GM19324 (cell line): ENCODE results near the gene TMPRSS4.

ENCODE experiments used
- ATAC-seq: cut with Tn5 transposase; IDR thresholded peaks from one replicate; pipeline ENCODE4 v1.9.1; 2021; ENCODE audit warnings: mild to moderate bottlenecking, moderate library complexity; ENCODE audit not compliant: unreplicated experiment, low FRiP score

TMPRSS4 gene

GRCh38 chr11:118076754-118077281 is at the start of gene TMPRSS4:
Gene TMPRSS4, plus strand, starts transcription at chr11:118077078. Its CDS starts 225 bp downstream, at chr11:118077303.
- ATAC-seq = no peak

DNA sequence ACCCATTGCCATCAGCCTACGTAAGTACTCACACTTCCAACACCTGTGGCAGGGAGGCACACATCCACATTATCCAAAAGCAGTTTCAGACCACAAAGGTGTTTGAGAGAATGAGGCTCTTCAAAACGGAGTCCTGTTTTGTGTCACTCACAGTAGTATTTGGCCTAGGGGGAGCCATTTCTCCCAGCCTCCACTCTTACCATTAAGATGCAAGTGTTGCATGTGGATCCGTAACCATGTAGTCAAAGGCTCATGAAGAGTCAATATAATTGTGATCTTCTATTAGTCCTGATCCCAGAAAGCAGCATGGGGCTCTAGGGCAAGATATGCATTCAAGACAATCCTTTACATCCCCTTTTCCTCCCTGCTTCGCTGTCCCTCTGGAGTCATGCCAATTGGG is 49.2 kb upstream of the TMPRSS4 start:
- no peak for ATAC-seq

GRCh38 chr11:118028626-118029025 is 48.3 kb upstream of the TMPRSS4 start:
- ATAC-seq = no peak

DNA sequence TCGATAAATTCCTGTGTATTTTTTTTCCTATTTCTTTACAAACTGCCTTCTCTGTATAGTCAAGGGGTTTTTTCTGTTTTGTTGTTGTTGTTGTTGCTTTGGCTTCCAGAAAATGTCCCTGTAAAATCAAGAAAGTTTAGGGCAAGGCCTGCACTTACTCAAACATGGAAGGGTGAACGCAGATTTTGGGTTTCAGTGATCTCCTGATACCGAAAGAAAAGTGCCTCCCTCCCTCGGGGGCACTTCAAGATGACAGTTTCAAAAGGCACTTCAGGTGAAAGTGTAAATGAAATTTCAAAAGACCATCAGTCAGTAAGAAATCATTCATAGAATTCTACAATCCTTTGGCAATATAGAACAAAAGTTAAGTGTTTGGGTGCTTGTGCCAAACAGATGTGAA is 43.4 kb upstream of the TMPRSS4 start:
- no peak for ATAC-seq

DNA sequence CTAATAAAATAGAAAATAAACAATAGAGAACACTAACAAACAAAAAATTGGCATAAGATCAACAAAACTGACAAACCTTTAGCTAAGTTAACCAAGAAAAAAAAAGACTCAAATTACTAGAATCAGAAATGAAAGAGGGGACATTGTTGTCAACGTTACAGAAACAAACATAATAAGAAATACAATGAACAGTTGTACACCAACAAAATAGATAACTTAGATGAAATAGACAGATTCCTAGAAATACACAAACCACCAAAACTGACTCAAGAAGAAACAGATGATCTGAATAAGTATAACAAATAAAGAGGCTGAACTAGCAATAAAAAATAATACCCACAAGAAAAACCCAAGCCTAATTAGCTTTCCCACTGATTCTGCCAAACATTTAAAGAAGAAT is 34.7 kb upstream of the TMPRSS4 start:
- ATAC-seq = no peak

- no peak for ATAC-seq
These were observed 34.1 kb upstream of the TMPRSS4 start for GRCh38 chr11:118042796-118043195.

DNA sequence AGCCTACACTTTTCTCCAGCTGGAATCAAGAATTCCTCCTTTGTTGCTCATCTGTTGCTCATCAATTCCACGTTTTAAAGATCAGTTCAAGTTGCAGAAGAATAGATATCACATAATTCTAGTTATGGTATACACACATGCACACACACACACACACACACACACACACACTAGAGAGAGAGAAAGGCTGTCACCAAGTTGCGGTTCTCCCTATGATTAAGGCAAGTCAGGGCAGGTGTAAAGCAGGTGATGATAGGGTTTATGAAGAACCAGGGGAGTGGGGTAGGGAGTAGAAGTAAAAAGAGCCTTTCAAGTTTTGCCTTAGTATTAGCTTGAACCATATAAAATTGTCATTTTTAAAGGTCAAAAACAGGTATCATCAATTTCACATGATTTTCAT is 31.7 kb upstream of the TMPRSS4 start:
- ATAC-seq = no peak

GRCh38 chr11:118046051-118046963 is 30.6 kb upstream of the TMPRSS4 start:
- ATAC-seq = no peak

DNA sequence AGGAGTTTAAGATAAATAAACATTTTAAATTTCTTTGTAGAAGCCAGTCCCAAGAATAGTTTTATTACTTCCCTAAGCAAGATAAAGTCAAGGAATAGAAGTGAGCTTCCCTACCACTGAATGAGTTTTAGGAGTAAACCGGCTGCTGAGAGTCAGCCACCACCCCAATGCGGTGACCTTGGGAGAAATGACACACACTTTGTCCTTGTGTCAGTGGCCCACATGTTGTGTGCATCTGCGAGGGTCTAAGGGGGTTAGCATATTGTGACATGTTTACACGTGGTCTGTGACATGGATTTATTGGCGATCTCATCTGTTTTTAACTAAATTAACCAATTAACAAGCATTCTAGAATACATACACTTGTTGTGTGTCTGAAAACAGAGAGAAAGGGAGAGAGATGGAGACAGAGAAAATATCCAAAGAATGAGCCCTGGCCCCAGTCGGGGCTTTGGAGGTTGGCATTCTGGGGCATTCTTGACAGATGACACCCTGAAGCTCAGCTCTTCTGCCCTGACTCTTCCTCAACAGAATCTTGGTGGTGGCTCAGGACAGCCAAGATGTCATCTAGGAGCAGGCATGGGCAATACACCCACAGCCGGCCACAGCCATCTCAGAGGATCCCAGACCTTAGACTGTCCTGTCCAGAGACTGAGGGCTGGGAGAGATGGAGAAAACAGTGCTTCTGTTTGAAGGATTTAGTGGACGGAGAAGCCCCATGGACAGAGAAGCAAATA is 29.7 kb upstream of the TMPRSS4 start:
- no peak for ATAC-seq

- no peak for ATAC-seq
These were observed 29.1 kb upstream of the TMPRSS4 start for GRCh38 chr11:118047749-118048148.

DNA sequence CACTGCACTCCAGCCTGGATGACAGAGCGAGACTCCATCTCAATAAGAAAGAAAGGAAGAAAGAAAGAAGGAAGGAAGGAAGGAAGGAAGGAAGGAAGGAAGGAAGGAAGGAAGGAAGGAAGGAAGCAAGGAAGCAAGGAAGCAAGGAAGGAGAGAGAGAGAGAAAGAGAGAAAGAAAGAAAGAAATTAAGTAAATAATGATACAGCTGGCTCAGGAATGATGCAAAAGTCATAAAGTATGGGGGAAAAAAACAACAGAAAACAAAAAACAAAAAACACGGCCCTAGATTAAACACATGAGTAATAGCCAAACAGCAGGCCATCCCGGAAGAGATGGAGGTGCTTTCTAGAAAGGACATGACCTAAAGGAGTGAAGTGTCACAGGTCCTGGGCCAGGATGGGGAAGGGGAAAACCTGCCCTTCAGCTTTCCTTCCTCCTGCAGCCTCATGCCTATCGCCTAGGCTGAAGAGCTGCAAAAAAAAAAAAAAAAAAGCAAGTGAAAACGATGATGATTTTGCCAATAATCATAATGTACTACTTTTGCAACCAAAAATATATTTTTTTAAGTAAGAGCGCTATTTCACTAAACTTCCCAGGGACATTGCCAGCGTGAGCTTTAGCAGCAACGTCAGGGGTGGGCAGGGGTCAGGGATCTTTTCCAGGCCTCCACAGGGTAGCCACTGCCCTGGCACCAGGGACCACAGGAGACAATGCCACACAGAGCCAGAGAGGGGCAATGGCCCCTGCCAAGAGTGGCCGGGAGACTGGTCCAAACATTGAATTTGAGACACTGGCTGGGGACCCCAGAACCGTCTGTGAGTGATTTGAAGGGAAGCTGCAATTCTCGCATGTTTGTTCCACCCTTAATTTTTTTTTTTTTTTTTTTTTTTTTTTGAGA is 28.2 kb upstream of the TMPRSS4 start:
- no peak for ATAC-seq

DNA sequence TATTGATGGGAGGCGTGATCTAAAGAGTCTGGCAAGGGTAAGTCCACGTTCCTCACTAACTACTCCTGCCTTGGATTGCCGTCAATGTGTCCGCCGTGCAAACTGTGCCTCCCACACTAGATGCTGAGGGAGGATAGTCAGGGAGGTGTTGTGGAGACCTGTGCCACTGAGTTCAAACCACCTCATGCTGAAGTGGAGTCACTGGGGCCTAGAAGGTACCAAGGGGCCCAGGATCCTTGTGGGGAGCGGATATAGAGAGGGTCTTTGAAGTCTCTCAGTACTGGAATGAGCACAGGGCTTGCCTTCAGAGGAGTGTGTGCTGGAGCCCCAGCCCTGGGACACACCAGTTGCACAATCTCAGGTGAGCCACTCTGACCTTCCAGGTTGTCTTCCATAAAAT is 27.1 kb upstream of the TMPRSS4 start:
- no peak for ATAC-seq

DNA sequence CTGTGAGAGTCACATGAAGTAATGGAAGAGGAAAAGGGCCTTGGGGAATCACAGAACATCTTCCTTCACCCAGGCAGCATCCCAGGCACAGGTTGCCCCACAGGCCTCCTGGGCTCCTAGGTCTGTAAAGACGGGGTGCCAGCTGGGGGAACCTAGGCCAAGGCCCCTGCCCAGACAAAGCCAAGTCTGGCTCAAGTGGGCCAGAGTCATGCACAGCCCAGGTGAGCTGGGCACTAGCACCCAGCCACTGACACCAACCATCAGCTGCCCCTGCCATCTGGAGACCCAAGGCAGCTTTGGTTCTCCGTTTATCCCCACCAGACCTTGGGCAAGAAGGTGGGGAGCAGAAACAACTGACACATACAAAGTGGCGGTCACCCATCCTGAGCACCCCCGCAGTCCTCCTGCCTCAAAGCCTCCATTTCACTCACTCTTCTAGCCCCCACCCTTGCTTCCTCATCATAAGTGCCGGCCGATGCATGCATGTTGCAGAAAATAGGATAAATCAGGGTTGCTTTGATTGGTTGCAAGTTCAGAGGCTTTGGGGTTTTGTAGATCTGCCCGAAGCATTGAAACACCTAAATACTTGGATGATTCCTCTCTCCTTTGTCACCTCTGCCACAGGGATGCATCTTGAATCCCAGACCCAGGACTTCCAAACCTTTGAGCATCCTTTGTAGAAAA is 26.5 kb upstream of the TMPRSS4 start:
- no peak for ATAC-seq

GRCh38 chr11:118051136-118051610 is 25.7 kb upstream of the TMPRSS4 start:
- ATAC-seq = no peak

GRCh38 chr11:118051611-118052461 is 25.0 kb upstream of the TMPRSS4 start:
- ATAC-seq = no peak

DNA sequence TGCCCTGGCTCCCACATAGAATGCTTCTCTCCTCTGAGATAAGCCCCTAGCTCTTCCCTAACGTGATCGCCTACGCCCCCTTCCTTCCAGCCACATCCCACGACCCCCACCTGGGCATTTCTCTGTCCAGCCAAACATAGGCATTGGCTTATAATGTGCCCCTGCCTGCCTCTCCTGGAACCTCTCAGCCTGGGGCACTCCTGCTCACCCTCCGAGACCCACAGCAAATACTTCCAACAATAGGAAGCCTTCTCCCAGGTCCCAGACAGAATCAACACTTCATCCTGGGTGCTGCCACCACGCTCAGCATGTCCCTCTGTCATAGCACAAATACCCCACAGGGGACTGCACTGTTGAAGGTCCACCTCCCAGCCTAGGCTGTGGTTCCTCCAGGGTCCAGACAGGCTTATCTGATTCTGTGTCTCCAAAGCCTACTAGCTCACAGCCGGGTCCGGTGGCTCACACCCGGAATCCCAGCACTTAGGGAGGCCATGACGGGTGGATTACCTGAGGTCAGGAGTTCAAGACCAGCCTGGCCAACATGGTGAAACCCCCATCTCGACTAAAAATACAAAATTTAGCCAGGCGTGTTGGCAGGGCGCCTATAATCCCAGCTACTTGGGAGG is 24.2 kb upstream of the TMPRSS4 start:
- ATAC-seq = no peak

- no peak for ATAC-seq
These were observed 21.9 kb upstream of the TMPRSS4 start for GRCh38 chr11:118054712-118055640.
